Right renal pelvis (tissue), 4 donors: Measurements from ENCODE around the gene FCN2. TPM values are rescaled to one million over a fixed set of nuclear protein-coding genes. Genes with fewer than 3 reads are reported as not detected.
"Not testable (repeated sequence)": the region's sequence is repeated elsewhere in the genome, so short reads cannot be mapped to it uniquely, and the experiment has no call there.

Source experiments
- DNase-seq, 4 donors: peaks; one replicate each; pipeline ENCODE4 v3.0.0-alpha.2; 2013; ENCODE audit warnings: low read depth in 4 of 4, low spot score in 3 of 4, missing footprints in 1 of 4
- polyA plus RNA-seq, 4 donors: library from polyadenylated mRNA; unstranded; fragments of 120-200 nt; gene quantifications; one replicate each; pipeline ENCODE4 v1.2.1, GENCODE V29; 2013; ENCODE audit not compliant: insufficient read length in 4 of 4

The FCN2 gene
- polyA plus RNA-seq, 4 donors: 0.18 to 0.96 (median 0.49) TPM

GRCh38 chr9:134846699-134847098, 33.9 kb upstream of the FCN2 start:
- DNase-seq: no peak

- DNase-seq: no peak
Observed at GRCh38 chr9:134847138-134847537, 33.5 kb upstream of the FCN2 start.

GRCh38 chr9:134847752-134848432, 32.7 kb upstream of the FCN2 start:
- DNase-seq: no peak

- DNase-seq: no peak
Observed at GRCh38 chr9:134848504-134848903, 32.1 kb upstream of the FCN2 start.

GRCh38 chr9:134850611-134851010, 30.0 kb upstream of the FCN2 start:
- DNase-seq: no peak

- no peak for DNase-seq
Observed at GRCh38 chr9:134851020-134851419, 29.6 kb upstream of the FCN2 start.

GRCh38 chr9:134852906-134853654, 27.5 kb upstream of the FCN2 start:
- DNase-seq: no peak

- no peak for DNase-seq
Observed at GRCh38 chr9:134853893-134854292, 26.7 kb upstream of the FCN2 start.

GRCh38 chr9:134854541-134854981, 26.0 kb upstream of the FCN2 start:
- DNase-seq: no peak

GRCh38 chr9:134855231-134855899, 25.2 kb upstream of the FCN2 start:
- no peak for DNase-seq

- no peak for DNase-seq
Observed at GRCh38 chr9:134855900-134856377, 24.7 kb upstream of the FCN2 start.

GRCh38 chr9:134857451-134857850, 23.2 kb upstream of the FCN2 start:
- DNase-seq: not testable (repeated sequence)

GRCh38 chr9:134858051-134858841, 22.4 kb upstream of the FCN2 start:
- DNase-seq: no peak

- DNase-seq: no peak
Observed at GRCh38 chr9:134860510-134860909, 20.1 kb upstream of the FCN2 start.

GRCh38 chr9:134861595-134862334, 18.8 kb upstream of the FCN2 start:
- DNase-seq: no peak

- no peak for DNase-seq
Observed at GRCh38 chr9:134863306-134863902, 17.2 kb upstream of the FCN2 start.

- no peak for DNase-seq
Observed at GRCh38 chr9:134863941-134864820, 16.4 kb upstream of the FCN2 start.

- DNase-seq: no peak
Observed at GRCh38 chr9:134864821-134865190, 15.8 kb upstream of the FCN2 start.
